HG02642 (cell line): ENCODE data around the gene CNTNAP2.

Source experiments
- ATAC-seq: cut with Tn5 transposase; IDR thresholded peaks from one replicate; pipeline ENCODE4 v1.9.1; 2021; ENCODE audit warnings: mild to moderate bottlenecking; ENCODE audit not compliant: unreplicated experiment, poor library complexity

The CNTNAP2 gene

GRCh38 chr7:148121401-148121800 lies 2004.8 kb downstream of the CNTNAP2 start:
- no peak for ATAC-seq

- ATAC-seq: no peak
Measured at GRCh38 chr7:148121847-148122246, 2005.2 kb downstream of the CNTNAP2 start.

- no peak for ATAC-seq
Measured at GRCh38 chr7:148124477-148124876, 2007.9 kb downstream of the CNTNAP2 start.

- ATAC-seq: no peak
Measured at GRCh38 chr7:148127374-148127773, 2010.8 kb downstream of the CNTNAP2 start.

- ATAC-seq: no peak
Measured at GRCh38 chr7:148129023-148129422, 2012.4 kb downstream of the CNTNAP2 start.

GRCh38 chr7:148135116-148135515 lies 2018.5 kb downstream of the CNTNAP2 start:
- no peak for ATAC-seq

- ATAC-seq: no peak
Measured at GRCh38 chr7:148135997-148136396, 2019.4 kb downstream of the CNTNAP2 start.

- ATAC-seq: no peak
Measured at GRCh38 chr7:148142660-148143248, 2026.2 kb downstream of the CNTNAP2 start.

GRCh38 chr7:148144827-148145226 lies 2028.2 kb downstream of the CNTNAP2 start:
- no peak for ATAC-seq

- no peak for ATAC-seq
Measured at GRCh38 chr7:148146346-148146745, 2029.7 kb downstream of the CNTNAP2 start.

GRCh38 chr7:148147438-148147837 lies 2030.8 kb downstream of the CNTNAP2 start:
- no peak for ATAC-seq

GRCh38 chr7:148148456-148148855 lies 2031.9 kb downstream of the CNTNAP2 start:
- ATAC-seq: no peak

- ATAC-seq: no peak
Measured at GRCh38 chr7:148149730-148150129, 2033.1 kb downstream of the CNTNAP2 start.

GRCh38 chr7:148151778-148152177 lies 2035.2 kb downstream of the CNTNAP2 start:
- no peak for ATAC-seq

GRCh38 chr7:148153616-148154284 lies 2037.1 kb downstream of the CNTNAP2 start:
- no peak for ATAC-seq

GRCh38 chr7:148155000-148155399 lies 2038.4 kb downstream of the CNTNAP2 start:
- no peak for ATAC-seq

- ATAC-seq: no peak
Measured at GRCh38 chr7:148155826-148156225, 2039.2 kb downstream of the CNTNAP2 start.

GRCh38 chr7:148156233-148156632 lies 2039.6 kb downstream of the CNTNAP2 start:
- no peak for ATAC-seq

GRCh38 chr7:148159331-148159730 lies 2042.7 kb downstream of the CNTNAP2 start:
- no peak for ATAC-seq

GRCh38 chr7:148161776-148162175 lies 2045.2 kb downstream of the CNTNAP2 start:
- ATAC-seq: no peak

- no peak for ATAC-seq
Measured at GRCh38 chr7:148162808-148163207, 2046.2 kb downstream of the CNTNAP2 start.

- no peak for ATAC-seq
Measured at GRCh38 chr7:148163246-148163645, 2046.6 kb downstream of the CNTNAP2 start.
